Left forelimb (tissue), 1 donor: Measurements from ENCODE around the gene CPNE5.

ENCODE experiments used
- DNase-seq: peaks from one replicate; pipeline ENCODE4 v3.0.0-alpha.2; 2018; ENCODE audit warnings: low spot score

CPNE5 gene

DNA sequence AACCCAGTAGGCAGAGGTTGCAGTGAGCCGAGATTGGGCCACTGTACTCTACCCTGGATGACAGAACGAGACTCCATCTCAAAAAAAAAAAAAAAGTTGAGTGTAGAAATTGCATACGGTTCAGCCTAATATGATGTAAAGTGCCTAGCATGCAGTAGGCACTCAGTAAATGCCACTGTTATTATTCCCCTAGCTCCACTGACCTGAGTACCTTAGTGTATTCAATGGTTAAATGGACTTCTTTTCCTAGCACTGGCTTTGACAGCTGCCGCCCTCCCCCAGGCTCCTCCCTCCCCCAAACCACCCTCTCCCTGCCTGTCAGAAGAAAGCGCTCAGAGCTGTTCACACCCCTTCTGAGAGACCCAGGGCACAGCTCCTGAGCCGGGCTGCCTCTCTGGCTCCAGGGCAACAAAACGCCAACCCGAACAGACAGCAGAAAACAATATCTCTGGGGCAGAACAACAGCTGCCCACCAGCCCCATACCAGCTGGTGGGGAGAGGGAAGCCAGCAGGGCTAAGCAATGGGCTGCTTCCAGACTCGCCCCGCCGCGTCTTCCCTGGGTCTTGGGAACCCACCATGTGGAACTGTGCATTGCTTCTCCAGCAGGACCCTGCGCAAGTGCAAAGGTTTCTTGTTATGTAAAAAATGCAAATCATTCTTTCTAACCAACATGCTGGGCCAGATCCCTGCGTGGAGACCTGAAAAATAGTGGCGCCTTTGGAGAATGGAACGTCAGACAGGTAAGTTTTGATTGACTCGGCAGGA lies 4.5 kb downstream of the CPNE5 start:
- DNase-seq: no peak

DNA sequence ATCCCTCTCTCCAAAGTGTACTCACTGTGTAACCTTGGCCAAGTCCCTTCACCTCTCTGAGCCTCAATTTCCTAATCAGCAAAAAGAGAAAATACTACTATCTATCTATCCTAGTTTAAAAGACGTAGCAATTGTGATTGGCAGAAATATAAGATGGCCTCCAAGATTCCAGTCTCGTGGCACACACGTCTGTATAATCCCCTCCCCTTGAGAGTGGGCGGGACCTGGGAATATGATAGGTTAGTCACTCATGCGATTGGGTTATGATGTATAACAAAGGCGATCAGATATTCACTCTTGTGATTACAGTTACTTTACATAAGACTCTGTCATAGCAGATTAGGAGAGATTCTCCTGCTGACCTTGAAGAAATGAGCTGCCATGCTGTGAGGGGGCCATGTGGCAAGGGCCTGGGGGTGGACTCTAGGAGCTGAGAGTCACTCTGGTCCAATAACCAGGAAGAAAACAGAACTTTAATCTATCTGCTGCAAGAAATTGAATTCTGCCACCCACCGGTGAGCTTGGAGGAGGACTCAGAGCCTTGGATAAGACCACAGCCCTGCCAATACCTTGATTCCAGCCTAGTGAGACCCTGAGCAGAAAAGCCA lies 6.0 kb downstream of the CPNE5 start:
- no peak for DNase-seq

DNA sequence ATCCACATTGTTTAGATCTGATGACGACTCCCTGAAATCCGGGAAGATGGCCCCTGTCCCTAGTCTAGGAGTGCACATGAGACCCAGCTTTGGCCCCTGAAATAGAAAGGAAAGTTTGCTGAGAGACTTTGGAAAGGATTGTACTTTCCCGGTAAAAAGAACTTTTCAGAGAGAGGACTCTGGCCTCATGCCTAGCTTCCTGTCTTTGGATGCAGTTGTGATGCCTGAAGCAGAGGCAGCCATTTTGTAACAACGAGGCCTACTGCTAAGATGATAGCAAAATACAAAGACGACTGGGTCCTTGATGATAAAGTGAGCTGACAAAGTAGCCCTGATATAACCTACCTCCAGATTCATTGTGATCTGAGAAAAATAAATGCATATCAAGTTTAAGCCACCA lies 6.9 kb downstream of the CPNE5 start:
- DNase-seq: no peak

DNA sequence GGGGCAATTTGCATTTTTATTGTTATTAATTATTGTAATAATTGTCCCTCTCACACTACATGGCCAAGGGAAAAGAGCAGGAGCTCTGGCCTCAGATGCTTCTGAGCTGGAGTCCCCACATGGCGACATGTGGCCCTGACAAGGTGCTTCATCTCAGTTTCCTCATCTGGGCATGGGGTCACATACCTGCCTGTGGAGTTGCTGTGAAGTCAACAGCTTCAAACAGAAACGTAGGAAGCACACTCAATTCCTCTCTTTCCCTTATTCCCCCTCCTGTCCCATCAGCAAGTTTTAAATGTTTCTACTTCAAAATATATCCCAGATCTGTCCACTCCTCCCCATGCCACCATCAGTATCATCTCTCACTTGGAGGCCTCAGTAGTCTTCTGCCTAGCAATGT lies 8.7 kb downstream of the CPNE5 start:
- DNase-seq: no peak

DNA sequence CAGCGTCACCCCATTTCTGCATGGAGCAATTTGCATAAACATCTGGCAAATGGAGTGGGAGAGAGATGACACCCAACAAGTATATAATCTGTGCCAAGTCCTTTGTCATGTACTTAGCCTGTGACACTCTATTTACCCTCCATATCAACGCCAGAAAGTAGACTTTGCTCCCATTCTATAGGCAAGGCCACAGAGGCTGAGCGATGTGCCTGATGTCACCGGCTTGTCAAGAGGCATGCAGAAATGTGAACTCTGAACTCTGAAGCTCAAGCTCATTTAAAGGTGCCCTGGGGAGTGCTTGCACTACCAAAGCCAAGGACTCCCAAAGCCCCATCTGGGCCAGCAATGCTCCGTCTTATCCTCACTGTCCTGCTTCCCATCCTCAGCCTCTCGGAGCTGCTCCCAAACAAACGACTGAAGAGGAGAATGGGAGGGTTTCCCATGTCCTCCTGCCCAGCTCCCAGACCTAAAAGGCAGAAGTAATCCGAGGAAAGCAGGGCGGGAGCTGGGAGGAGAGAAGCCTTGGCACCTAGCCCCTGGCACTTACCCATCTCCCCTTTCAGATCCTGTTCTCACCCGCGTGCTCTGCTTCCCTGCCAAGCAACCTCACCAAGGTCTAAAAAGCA lies 9.2 kb downstream of the CPNE5 start:
- peak; percentile 79 for DNase-seq

DNA sequence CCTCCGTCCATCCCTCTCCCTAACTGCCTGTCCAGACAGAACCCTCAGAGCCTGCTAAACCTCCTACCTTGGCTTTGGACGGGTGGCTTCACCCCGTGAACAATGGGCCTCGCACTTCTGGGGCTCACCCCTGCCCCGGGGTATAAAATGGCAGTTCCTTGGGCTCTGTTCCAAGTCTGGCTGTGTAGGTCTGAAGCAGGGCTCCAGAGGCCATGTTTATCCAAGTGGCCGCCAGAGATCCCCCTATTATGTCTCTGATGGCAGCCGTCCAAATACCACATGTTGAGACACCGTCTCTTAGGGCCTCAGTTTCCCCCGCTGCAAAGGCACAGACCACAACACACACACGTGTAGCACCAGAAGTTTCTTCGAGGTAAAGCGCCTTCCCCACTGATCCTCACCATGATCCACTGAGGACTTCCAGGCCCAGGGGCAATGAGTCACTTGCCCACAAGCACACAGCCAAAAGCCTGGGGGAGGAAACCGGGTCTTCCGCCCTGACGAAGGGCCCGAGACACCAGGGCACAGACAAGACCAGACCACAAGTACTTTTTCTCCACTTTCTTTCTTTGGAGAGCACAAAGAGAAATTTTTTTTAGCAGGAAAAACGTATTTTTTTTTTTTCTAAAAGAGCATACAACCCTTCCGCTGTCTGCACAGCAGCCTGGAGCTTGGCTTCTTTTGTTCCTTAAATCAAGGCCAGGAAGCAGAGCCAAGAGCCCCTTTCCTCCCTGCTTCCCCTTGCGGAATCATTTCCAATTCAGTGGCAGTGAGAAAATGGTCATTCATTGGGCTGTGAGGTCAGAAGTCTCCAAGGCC lies 11.8 kb downstream of the CPNE5 start:
- no peak for DNase-seq

DNA sequence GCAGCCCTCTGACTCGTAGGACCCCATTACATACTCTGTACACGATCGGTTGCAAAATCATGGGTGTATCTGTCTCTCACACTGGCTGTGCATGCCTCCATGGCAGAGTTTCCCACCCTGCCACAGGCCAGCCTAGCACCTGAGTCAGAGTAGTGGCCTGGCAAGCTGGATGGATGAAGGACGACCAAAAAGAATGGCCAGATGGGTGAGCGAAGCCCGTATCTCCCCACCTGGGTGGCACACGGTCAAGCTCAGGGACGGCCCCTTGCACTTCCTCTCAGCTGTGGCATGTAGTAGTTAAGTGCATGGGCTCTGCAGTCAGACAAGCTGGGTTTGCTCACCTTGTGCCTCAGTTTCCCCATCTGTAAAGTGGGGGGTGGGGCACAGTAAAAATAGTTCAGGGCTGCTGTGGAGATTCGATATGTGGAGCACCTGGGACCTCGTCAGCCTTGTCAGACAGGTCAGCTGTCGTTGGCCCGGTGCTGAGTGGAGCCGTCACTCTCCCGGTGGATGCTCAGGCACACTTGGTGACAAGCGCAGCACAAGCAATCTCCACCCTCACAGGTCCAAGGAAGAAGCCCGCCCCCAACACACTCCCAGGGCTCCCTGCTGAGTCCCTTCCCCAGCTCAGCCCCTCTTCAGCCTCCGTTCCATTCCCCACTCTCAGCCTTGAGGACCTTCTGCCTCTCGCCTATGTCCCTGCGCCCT lies 12.6 kb downstream of the CPNE5 start:
- DNase-seq: no peak

DNA sequence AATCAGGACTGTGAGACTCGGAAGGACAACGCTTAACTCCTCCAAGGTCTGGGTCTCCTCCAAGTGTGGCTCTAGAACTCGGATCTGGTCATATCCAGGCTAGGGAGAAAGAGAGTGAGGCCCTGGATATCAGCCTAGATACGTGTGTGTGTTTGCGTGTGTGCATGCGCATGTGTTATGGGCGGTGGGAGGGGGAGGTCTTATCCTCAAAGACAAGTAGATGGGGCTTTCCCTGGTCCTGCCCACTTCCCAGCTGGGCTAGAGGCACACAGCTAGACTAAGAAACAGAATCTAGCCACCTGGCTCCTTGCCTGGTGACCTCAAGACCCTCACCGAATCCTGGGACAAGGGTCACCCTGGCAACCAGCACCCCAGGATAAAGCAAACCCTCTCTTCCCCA lies 13.2 kb downstream of the CPNE5 start:
- DNase-seq: no peak

DNA sequence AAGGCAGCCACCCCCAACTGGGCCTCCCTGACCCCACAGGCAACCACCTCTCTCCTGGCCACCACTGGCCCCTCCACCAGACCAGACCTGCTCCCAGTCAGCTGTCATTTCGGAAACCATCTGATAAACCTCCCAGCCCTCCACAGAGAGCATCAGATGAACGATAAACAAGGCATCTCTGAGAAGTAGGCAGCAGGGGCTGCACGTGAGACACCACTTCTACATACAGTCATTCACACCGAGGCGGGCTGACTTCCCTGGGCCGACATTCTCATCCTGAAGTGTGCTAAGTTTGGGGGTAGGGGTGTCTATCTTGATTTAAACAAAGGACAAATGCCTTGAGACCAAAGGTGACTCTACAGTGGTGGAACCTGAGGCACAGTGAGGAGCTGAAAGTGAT lies 13.8 kb downstream of the CPNE5 start:
- DNase-seq: no peak

DNA sequence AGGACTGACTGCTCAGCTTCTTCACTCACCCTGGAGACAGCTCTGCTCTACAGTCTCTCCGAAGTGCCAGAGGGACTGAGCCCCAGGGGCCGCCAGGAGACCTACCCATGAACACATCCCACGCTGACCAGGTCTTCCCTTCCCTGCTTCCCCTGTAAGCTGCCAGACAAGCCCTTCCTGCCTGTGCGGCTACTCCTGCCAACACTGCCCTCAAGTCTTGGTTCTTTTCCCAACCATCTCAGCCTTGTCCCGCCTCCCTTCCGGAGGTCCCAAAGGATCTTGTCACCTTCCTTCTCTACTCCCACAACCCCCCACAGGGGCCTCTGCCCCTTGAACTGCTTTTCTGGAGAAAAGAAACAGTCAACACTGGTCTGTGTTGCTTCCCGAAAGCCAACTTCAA lies 15.0 kb downstream of the CPNE5 start:
- DNase-seq: no peak

DNA sequence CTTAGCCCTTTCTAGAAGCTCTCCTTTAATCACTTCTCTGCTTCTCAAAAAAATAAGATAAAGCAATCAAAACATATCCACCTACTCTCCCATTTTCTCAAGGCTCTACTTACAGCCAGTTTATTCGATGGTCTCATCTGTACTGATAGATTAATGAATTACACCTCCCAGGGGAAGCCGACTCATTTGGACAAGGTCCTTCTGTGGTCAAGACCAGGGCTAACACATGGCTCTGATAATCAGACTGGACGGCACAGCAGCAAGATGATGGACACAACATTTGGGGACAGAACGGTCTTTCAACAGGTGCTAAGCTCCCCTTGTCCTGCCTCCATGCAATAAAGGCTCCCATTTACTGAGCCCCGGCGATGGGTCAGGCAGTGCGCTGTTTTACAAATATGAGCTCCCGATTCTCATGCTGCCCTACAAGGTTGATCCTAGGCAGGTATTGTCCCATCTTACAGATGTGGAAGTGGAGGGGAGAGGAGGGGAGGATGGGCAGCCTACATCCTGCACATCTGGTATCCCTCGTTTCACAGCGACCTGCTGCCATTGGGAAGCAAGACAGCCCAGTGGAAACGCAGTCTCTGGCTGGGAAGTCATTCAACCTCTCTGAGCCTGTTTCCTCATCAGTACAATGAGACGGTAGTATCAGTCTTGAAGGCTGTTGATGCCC lies 15.7 kb downstream of the CPNE5 start:
- no peak for DNase-seq

DNA sequence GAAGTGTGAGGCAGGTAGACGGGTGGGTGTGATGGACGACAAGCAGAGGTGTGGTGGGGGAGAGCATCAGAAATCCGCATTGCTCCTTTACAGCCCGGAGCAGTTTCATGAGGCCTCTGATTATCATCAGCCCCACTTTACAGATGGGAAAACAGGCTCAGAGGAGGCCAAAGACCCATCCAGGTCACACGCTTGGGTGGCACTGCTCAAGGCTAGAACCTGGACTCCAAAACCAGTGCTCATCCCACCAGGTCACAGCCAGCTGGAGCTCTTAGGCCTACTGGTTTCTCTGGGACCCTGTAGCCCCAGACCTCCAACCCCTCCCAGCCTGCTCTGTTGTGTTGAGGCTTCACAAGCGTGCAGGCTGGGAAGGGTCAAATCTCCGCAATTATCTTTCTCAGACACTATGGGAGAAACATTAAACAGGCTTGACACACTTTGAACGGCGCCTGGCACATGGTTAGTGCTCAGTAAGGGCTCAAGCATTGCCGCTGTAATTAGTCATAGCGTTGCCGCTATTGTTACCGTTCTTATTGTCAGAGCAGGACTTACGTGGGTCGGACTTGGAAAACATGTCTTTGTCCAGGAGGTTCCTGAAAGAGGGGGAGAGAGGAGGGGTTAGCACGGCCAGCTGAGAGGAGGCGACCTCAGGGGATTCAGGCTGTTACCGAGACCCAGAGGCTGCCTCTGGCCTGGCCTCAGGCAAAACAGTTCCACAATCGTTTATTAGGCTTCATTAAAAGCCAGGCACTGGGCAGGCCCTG lies 16.6 kb downstream of the CPNE5 start:
- DNase-seq: no peak

DNA sequence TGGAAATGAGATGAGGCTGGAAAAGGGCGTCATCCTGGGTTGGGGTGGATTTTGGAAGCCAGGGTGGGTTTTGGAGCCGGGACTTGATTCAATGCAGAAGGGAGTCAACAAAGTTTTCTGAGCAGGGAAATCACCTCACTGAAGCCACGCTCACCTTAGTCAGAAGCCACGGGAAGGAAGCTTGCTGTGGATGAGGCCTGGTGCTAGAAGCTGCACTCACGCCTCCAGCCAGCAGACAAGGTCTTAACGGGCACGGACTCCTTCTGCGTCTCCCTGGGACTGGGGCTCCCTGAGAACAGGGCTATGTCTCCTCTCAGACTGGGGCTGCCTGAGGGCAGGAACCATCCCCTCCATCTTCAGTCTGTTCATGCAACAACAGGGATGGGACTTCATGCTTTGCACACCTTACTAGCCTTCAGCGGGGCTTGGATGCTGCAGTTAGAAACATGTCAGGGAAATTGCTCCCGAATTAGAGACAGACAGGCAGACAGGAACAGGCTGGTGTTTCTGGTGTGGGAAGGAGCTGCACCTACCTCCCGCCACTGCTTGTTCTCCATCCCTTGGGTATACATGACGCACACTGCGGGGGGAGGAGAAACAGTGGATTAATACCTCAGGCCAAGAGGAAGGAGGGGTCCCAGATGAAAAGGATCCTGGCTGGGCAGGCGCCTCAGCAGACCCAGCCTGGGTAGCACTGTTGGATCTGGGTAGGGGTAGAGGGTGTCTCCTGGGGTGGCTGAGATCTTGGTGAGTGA lies 17.5 kb downstream of the CPNE5 start:
- DNase-seq: no peak

DNA sequence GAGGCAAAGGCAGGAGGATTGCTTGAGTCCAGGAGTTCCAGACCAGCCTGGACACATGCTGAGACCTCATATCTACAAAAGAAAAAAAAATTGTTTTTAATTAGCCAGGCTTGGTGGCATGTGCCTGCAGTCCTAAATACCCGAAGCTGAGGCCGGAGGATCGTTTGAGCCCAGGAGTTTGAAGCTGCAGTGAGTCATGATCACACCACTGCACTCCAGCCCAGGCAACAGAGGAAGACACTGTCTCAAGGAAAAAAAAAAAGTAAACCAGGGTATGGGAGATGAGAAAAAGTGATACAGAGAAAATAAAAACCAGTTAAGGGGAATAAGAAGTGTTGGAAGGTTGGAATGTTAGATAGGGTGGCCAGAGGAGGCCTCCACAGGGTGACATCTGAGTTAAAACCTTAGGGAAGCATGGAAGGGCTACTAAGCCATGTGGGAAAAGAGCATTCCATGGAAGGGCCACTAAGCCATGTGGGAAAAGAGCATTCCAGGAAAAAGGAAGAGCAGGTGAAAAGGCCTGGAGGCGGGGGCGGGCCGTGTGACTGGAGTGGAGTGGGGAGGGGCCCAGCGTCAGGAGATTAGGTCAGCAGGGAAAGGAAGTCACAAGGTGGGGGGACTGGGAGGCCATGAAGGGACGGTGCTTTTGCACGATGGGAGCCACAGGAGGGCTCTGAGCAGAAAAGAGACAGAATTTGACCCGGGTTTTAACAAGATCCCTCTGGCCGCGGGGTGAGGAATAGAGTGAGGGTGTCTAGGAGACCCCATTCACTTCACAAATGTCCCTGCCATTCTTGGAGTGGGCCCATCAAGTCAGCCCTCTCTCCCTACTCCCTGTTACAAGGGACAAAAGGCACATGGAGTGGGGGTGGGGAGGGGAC lies 18.3 kb downstream of the CPNE5 start:
- no peak for DNase-seq

DNA sequence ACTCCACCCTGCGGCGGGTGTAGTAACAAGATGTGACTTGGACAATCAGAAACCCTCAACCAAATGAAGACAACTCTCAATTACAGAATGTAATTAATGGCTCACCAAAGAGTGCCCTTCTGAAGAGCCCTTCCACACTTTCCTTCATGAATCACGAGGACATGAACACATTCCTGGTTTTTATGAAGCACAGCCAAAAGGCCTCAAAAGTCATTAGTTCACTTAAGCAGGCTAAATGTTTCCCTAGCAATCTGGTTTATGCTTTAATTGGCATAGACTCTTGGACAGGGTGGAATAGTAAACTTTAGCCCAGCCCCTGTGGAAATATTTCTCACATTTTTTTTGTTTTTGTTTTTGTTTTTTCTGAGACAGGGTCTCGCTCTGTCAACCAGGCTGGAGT lies 20.5 kb downstream of the CPNE5 start:
- no peak for DNase-seq

DNA sequence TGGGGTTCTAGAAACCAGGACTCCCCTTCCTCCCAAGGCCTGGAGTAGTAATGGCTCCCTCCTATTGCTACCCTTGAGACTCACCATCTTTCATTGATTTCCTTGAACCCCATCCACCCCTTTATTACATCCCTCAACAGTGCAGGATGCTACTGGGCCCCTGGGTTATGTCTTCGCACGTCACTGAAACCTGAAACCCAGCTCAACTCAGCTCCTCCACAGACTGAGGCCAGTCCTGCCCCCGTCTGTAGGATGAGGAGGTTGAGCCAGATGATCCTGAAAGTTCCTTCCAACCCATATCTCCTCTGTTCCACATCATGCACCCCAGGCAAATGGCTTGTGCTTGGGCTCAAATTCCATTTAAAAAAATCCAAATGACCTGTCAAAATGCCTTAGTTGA lies 21.4 kb downstream of the CPNE5 start:
- DNase-seq: no peak

DNA sequence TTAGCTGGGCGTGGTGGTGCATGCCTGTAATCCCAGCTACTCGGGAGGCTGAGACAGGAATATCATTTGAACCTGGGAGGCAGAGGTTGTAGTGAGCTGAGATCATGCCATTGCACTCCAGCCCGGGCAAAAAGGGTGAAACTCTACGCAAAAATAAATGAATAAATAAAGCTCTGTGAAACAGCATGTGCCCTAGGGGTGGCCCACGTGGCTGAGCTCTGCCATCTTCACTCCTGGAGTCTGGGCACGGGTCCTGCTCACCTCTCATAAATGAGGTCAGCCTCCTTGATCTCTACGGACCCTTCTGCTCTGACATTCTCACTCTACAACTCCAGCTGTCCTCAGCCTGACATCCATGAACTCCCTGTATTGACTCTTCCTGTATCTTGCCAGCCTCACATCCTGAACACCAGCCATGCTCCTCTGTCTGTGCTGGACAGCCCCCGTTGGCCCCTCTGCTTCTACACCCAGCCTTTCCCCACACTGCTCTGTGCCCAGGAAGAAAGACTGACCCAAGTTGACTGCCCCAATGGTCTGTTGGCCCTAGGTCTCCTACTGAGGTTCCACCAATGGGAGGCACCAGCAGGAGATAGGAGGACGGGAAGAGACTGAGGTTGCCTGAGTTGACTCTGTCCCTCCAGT lies 21.9 kb downstream of the CPNE5 start:
- DNase-seq: no peak

DNA sequence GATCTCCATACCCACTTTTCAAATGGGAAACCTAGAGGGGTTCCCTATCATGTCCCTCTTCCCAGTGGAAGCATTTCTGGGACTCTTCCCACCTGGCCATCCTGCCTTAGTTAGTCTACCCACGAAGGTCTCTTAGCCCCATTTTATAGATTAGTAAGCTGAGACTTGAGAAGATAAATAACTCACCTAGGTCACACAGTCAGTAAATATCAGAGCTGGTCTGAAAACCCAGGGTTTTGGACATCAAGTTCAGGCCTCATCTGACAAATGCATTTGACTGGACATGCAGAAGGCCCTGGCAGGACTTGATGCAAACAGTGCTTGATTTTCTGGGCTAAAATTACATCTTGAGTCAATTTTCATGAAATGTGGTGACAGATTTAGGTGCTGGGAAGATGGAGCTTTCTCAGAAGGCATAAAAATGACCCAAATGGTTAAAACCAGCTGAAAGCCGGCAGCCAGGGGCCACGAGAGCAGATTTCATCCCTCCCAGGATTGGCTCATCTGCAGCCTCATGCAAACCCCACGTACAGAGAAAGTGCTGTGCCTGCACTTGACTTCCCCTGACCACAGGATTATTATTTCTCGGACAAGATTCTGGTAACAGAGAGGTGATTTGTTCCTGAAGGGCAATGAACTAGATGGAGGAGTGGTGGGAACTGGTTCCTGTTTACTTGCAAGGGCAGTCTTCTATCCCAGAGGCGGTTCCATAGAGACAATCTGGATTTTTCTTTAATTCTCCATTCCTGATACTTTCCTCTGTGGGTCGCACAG lies 23.1 kb downstream of the CPNE5 start:
- DNase-seq: no peak
